GM12875 (cell line): ENCODE results near the gene PAQR9.

Experiments
- H3K4me3 ChIP-seq: one replicate; pipeline ENCODE4 v1.5.1; 2011; ENCODE audit warnings: low read depth, low read length, control low read depth
- TF ChIP-seq, protein P1 (sequence below): IDR thresholded peaks from 2 replicates; pipeline ENCODE4 v1.5.1; 2011; ENCODE audit warnings: low read depth, mild to moderate bottlenecking, control low read depth, inconsistent platforms, low read length, moderate library complexity, borderline replicate concordance; ENCODE audit not compliant: insufficient read depth

PAQR9 gene

GRCh38 chr3:142962175-142962519 is 1.3 kb downstream of the PAQR9 start:
- no peak overlapping the region for H3K4me3 ChIP-seq
- TF ChIP-seq, protein P1, sequence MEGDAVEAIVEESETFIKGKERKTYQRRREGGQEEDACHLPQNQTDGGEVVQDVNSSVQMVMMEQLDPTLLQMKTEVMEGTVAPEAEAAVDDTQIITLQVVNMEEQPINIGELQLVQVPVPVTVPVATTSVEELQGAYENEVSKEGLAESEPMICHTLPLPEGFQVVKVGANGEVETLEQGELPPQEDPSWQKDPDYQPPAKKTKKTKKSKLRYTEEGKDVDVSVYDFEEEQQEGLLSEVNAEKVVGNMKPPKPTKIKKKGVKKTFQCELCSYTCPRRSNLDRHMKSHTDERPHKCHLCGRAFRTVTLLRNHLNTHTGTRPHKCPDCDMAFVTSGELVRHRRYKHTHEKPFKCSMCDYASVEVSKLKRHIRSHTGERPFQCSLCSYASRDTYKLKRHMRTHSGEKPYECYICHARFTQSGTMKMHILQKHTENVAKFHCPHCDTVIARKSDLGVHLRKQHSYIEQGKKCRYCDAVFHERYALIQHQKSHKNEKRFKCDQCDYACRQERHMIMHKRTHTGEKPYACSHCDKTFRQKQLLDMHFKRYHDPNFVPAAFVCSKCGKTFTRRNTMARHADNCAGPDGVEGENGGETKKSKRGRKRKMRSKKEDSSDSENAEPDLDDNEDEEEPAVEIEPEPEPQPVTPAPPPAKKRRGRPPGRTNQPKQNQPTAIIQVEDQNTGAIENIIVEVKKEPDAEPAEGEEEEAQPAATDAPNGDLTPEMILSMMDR, result no peak

GRCh38 chr3:142961539-142961938 is 1.9 kb downstream of the PAQR9 start:
- no peak overlapping the region for H3K4me3 ChIP-seq
- TF ChIP-seq, protein P1, result no peak

GRCh38 chr3:142960322-142960850 is 3.1 kb downstream of the PAQR9 start:
- TF ChIP-seq, protein P1, result no peak
- H3K4me3 ChIP-seq, result no peak overlapping the region

DNA sequence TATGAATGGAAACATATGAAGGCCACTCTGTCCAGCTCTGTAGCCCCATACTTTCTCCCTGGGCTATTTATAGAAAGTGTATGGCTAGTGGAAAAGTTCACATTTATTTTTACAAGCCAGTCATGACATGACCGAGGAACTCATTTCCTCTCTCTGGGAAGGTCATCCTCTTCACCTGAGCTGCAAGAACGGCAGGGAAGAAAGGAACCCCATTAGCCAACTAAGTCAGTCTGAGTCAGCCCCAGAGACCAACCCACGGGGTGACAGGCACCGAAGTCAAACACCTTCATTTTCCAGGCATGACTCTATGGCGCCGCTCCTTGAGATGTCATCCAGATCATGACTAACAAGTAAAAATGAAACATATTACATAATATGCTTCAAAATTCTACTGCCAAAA is 4.8 kb downstream of the PAQR9 start:
- TF ChIP-seq, protein P1, result no peak
- no peak overlapping the region for H3K4me3 ChIP-seq

DNA sequence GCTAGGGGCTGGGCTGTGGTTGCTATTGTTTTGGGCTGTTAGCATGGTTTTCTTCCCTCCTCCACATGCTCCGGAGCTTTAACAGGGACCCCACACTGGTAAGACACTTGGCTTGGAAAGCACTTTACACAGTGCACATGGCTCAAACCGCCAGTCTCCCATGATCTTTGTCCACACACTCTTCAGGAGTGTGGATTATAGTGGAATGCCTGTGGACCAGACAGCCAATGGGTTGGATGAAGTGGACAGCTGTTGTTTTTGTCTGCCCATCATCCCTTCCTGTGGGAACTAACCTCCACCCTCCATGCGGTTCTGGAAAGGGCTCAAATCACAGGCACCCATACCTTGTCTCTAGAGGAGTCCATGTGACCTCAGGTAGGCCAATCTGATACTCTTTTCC is 10.0 kb downstream of the PAQR9 start:
- H3K4me3 ChIP-seq, result no peak overlapping the region
- TF ChIP-seq, protein P1, result no peak

- no peak overlapping the region for H3K4me3 ChIP-seq
- TF ChIP-seq, protein P1, result no peak
Observed at GRCh38 chr3:142952272-142953193, 10.9 kb downstream of the PAQR9 start.

DNA sequence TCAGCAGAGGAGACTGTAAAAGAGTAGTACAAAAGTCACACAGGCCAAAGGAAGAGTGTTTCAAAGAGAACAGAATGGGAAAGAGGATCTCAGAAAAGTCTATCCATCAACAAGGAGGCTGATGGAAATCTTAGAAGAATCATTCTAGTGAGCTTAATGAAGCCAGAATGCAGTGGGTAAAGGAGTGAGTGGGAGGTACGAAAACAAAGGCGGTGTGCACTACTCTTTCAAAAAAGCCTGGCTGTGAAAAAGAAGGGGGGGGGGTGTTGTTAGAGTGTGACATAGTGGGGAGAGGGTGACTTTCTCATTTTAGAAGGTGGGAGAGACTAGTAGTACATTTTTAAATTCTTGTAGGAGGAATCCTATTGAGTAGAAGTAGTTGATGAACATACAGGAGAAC is 11.7 kb downstream of the PAQR9 start:
- no peak overlapping the region for H3K4me3 ChIP-seq
- TF ChIP-seq, protein P1, result no peak
